ENCODE results near the gene NAXE. TPM values are rescaled to one million over a fixed set of nuclear protein-coding genes. Genes with fewer than 3 reads are reported as not detected.

Gene NAXE
- total RNA-seq, 1 experiment from 2014 or later = 143 TPM

- no peaks in the 10 kb centered on the region for H3K27me3 Mint-ChIP-seq (ENCODE audit: unreplicated experiment)
- H3K4me3 Mint-ChIP-seq (ENCODE audit: low read depth, unreplicated experiment) = no peak overlapping the region
- intact Hi-C loops (cut with micrococcal nuclease; ENCODE audit: unreplicated experiment) = no loop called here
- H3K4me1 Mint-ChIP-seq (ENCODE audit: low read depth, unreplicated experiment) = no peaks in the 10 kb centered on the region
- DNase-seq = no peak
- no TSS peak for BruUV-seq (replicated peaks)
- H3K36me3 Mint-ChIP-seq (ENCODE audit: insufficient read depth, unreplicated experiment) = peaks cover 81% of the 10 kb centered on the region
- CTCF ChIA-PET = interaction anchor here (0.6 to 1.2 kb wide), 4 partner anchors 16 to 66 kb away, joined by 3 to 5 read pairs (median 4); no protein-coding TSS in a partner anchor
- TF ChIP-seq CTCF (IDR thresholded peaks at IDR 0.05; ENCODE audit: unreplicated experiment) = no peak
- no peak overlapping the region for H3K27ac Mint-ChIP-seq (ENCODE audit: unreplicated experiment)
- H3K9me3 Mint-ChIP-seq (ENCODE audit: low read depth, unreplicated experiment) = no peaks in the 10 kb centered on the region
These were observed 50.9 kb downstream of the NAXE start for GRCh38 chr1:156642265-156643048.

DNA sequence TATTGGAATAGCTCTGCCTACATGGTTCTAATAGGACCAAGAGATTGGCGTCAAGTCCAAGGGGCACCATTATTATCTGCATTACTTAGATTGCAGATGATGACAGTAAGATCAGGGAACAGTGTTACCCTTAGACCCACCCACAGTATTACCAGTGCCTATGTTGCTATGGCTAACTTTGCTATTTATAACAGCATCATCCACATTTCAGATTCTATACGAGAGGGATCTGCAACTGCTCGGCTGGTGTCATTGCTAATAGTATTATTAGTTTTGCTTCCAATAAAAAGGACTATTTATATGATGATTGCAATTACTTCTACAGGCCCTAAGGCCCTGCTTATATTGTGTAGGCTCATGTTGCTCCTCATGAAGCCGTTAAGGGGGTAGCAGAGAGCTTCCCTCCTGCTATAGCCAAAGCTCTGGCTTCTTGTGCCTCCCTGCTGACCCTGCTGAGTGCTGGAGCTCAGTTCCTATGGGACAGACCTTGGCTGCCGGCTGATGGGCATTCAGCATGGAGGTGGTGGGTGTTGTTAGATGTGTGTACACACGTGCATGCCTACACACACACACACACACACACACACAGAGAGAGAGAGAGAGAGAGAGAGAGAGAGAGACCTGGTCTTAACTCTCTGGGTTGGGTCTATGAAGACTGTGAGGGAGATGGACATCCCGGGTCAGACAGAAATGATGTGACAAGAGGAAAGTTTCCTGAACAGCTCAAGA, 51.6 kb downstream of the NAXE start:
- intact Hi-C loops (cut with micrococcal nuclease; ENCODE audit: unreplicated experiment) = no loop called here
- no peak for DNase-seq
- no peak for TF ChIP-seq CTCF (IDR thresholded peaks at IDR 0.05; ENCODE audit: unreplicated experiment)
- Mint-ChIP-seq H3K4me1 (ENCODE audit: low read depth, unreplicated experiment) (no peaks in the 10 kb centered on the region), H3K36me3 (ENCODE audit: insufficient read depth, unreplicated experiment) (peaks cover 83% of the 10 kb centered on the region), H3K4me3 (ENCODE audit: low read depth, unreplicated experiment) (no peak overlapping the region), H3K9me3 (ENCODE audit: low read depth, unreplicated experiment) (no peaks in the 10 kb centered on the region), H3K27ac (ENCODE audit: unreplicated experiment) (no peak overlapping the region), H3K27me3 (ENCODE audit: unreplicated experiment) (no peaks in the 10 kb centered on the region)
- CTCF ChIA-PET = interaction anchor here (0.6 to 1.2 kb wide), 4 partner anchors 17 to 66 kb away, joined by 3 to 5 read pairs (median 4); no protein-coding TSS in a partner anchor
- BruUV-seq (replicated peaks) = no TSS peak

- DNase-seq = no peak
- Mint-ChIP-seq H3K36me3 (ENCODE audit: insufficient read depth, unreplicated experiment) (peaks cover 80% of the 10 kb centered on the region), H3K4me3 (ENCODE audit: low read depth, unreplicated experiment) (no peak overlapping the region), H3K4me1 (ENCODE audit: low read depth, unreplicated experiment) (no peaks in the 10 kb centered on the region), H3K27me3 (ENCODE audit: unreplicated experiment) (no peaks in the 10 kb centered on the region), H3K27ac (ENCODE audit: unreplicated experiment) (no peak overlapping the region), H3K9me3 (ENCODE audit: low read depth, unreplicated experiment) (no peaks in the 10 kb centered on the region)
- intact Hi-C loops (cut with micrococcal nuclease; ENCODE audit: unreplicated experiment) = no loop called here
- no peak for TF ChIP-seq CTCF (IDR thresholded peaks at IDR 0.05; ENCODE audit: unreplicated experiment)
- CTCF ChIA-PET = interaction anchor here (0.6 to 1.2 kb wide), 2 partner anchors 20 to 84 kb away, joined by 5 to 6 read pairs; partner anchors contain the start of gene METTL25B
- no TSS peak for BruUV-seq (replicated peaks)
These were observed 52.2 kb downstream of the NAXE start for GRCh38 chr1:156643778-156644092.

Other genes with a start within 250 kb of the NAXE start
- 0.26 and 0.42 TPM in 2 replicates for gene RHBG, start 222.6 kb upstream of the NAXE start, total RNA-seq (2022)
- gene MEF2D, start 91.0 kb upstream of the NAXE start, total RNA-seq (2022) = 48.4 and 54.1 TPM in 2 replicates
- gene IQGAP3, start 19.2 kb upstream of the NAXE start, total RNA-seq (2022) = 66.2 and 93.6 TPM in 2 replicates
- not detected in 2 replicates for gene TTC24, start 12.1 kb upstream of the NAXE start, total RNA-seq (2022)
- 52.4 and 57.0 TPM in 2 replicates for gene GPATCH4, start 9.7 kb downstream of the NAXE start, total RNA-seq (2022)
- gene HAPLN2, start 27.6 kb downstream of the NAXE start, total RNA-seq (2022) = 0.27 TPM in 1 of 2 replicates, not detected in the other
- not detected in 2 replicates for gene BCAN, start 50.3 kb downstream of the NAXE start, total RNA-seq (2022)
- gene NES, start 85.6 kb downstream of the NAXE start, total RNA-seq (2022) = 6.1 and 7.4 TPM in 2 replicates
- gene CRABP2, start 113.8 kb downstream of the NAXE start, total RNA-seq (2022) = 17.6 and 27.3 TPM in 2 replicates
- 52.7 and 63.8 TPM in 2 replicates for gene METTL25B, start 136.7 kb downstream of the NAXE start, total RNA-seq (2022)
- gene ISG20L2, start 137.0 kb downstream of the NAXE start, total RNA-seq (2022) = 60.9 and 61.6 TPM in 2 replicates
- gene MRPL24, start 149.3 kb downstream of the NAXE start, total RNA-seq (2022) = 130 and 138 TPM in 2 replicates
- gene HDGF, start 159.9 kb downstream of the NAXE start, total RNA-seq (2022) = 437 and 470 TPM in 2 replicates
- 72.8 and 80.4 TPM in 2 replicates for gene PRCC, start 175.8 kb downstream of the NAXE start, total RNA-seq (2022)
- 2.9 and 3.1 TPM in 2 replicates for gene SH2D2A, start 225.1 kb downstream of the NAXE start, total RNA-seq (2022)

Data from Calu3 (cell line).